Tibial nerve (tissue), 4 donors: Measurements from ENCODE around the gene CFI. TPM values are rescaled to one million over a fixed set of nuclear protein-coding genes. Genes with fewer than 3 reads are reported as not detected.

ENCODE experiments used
- DNase-seq, 2 donors: peaks; one replicate each; pipeline ENCODE4 v3.0.0-alpha.2; 2019; ENCODE audit warnings: low spot score in 2 of 2
- H3K27ac ChIP-seq, 4 donors: fragments of 200-600 bp; sonication (generic) in 3 of 4; one replicate each; pipeline ENCODE4 v1.5.1; 2017 to 2019; ENCODE audit warnings: mild to moderate bottlenecking in 1 of 4
- H3K27me3 ChIP-seq, 2 donors: fragments of 200-600 bp; sonication (generic) in 1 of 2; one replicate each; pipeline versions ENCODE4 v1.5.1 to v1.6.0; 2017 to 2019
- H3K36me3 ChIP-seq, 3 donors: fragments of 200-600 bp; sonication (generic); one replicate each; pipeline ENCODE4 v1.5.1; 2018 to 2019
- H3K4me1 ChIP-seq, 4 donors: fragments of 200-600 bp; sonication (generic) in 3 of 4; one replicate each; pipeline ENCODE4 v1.5.1; 2017 to 2019
- H3K4me3 ChIP-seq, 4 donors: fragments of 200-600 bp; sonication (generic) in 3 of 4; one replicate each; pipeline ENCODE4 v1.5.1; 2017 to 2019; ENCODE audit warnings: mild to moderate bottlenecking in 1 of 4, moderate library complexity in 1 of 4
- H3K9me3 ChIP-seq, 4 donors: fragments of 200-600 bp; sonication (generic) in 3 of 4; one replicate each; pipeline ENCODE4 v1.5.1; 2017 to 2019
- EP300 ChIP-seq, 2 donors: sonication (generic); formaldehyde crosslinking; IDR thresholded peaks; one replicate each; pipeline ENCODE4 v1.6.1; 2017; ENCODE audit warnings: antibody characterized with exemption in 2 of 2, mild to moderate bottlenecking in 1 of 2
- POLR2A ChIP-seq, 2 donors: fragments of 450-650 bp; IDR thresholded peaks; one replicate each; pipeline ENCODE4 v1.6.1; 2017; ENCODE audit warnings: antibody characterized with exemption in 2 of 2, mild to moderate bottlenecking in 2 of 2, moderate library complexity in 2 of 2
- WGBS, 2 donors: methylation state at CpG; one replicate each; pipeline ENCODE4 v1.1.5; 2018; 5-methylcytosine and 5-hydroxymethylcytosine counted together
- total RNA-seq, 4 donors: library from RNA; depleted of rRNA; stranded (reverse); fragments of >200 nt; gene quantifications; one replicate each; pipeline ENCODE4 v1.1.0, GENCODE V29; 2016
- TF ChIP-seq, protein P1 (sequence below), 5 experiments: fragments of 200-600 bp in 3 of 5; fragments of 450-650 bp in 2 of 5; sonication (generic) in 3 of 5; IDR thresholded peaks; one replicate each; pipeline ENCODE4 v1.5.1; 2016 to 2019; ENCODE audit warnings: antibody characterized with exemption in 5 of 5, mild to moderate bottlenecking in 3 of 5, moderate library complexity in 2 of 5

Gene CFI
- total RNA-seq, 4 donors from 2014 or later: 23.7 to 34.3 (median 26.6) TPM

- WGBS, 2 donors: 9 to 10% methylated on average over 11 of the region's 11 CpGs
- no peaks in the 10 kb centered on the region for H3K27me3 ChIP-seq
These were observed 98.0 kb downstream of the CFI start for GRCh38 chr4:109703664-109704361.

DNA sequence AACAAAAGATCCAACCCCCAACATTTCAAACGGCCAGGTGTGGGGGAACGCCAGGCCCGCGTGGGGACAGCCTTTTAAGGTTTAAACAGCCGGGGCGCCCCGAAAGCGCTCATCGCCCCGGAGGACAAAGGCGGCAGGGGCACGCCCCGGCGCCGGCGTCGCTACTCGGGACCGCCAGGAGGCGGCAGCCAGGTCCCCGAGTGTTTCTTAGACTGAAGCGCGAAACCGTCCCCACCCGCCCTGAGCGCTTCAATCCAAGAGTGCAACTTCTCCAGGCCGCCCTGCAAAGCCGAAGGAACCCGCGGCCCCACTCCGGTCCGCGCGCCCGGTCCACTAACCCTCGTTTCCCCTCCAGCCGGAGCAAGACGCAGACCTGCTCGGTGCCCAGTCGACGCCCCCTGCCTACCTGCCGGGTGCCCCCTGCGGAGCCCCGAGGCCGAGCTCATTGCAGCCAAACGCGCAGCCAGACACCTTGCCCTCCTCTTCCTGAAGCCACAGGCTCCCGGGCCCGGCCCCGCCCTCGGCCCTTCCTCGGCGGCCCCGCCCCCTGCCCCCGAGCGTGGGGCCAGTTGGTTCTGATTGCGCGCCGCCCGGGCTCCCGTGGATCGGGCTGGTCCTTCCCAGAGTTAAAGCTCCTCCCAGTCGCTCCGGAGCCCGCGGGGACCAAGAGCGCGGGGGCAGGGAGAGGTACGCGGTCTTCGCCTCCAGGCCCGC, 98.7 kb downstream of the CFI start, which contains the start of gene CASP6:
CASP6 (minus strand) TSS at position 496 of the 714 bp plus-strand sequence; CDS start at position 446, 50 bp downstream.
- H3K27ac ChIP-seq: peak within 1 kb of the TSS; percentile 67 to 90 (median 82)
- peaks cover 0 to 24% (median 5%) of the 10 kb centered on the region in 4 donors for H3K4me1 ChIP-seq
- TF ChIP-seq, protein P1, sequence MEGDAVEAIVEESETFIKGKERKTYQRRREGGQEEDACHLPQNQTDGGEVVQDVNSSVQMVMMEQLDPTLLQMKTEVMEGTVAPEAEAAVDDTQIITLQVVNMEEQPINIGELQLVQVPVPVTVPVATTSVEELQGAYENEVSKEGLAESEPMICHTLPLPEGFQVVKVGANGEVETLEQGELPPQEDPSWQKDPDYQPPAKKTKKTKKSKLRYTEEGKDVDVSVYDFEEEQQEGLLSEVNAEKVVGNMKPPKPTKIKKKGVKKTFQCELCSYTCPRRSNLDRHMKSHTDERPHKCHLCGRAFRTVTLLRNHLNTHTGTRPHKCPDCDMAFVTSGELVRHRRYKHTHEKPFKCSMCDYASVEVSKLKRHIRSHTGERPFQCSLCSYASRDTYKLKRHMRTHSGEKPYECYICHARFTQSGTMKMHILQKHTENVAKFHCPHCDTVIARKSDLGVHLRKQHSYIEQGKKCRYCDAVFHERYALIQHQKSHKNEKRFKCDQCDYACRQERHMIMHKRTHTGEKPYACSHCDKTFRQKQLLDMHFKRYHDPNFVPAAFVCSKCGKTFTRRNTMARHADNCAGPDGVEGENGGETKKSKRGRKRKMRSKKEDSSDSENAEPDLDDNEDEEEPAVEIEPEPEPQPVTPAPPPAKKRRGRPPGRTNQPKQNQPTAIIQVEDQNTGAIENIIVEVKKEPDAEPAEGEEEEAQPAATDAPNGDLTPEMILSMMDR (IDR thresholded peaks at IDR 0.05): peak; percentile 58 to 81 (median 70)
- TF ChIP-seq EP300 (IDR thresholded peaks at IDR 0.05) (peak in 1 of 2 donors; percentile 52), POLR2A (IDR thresholded peaks at IDR 0.05) (peak in 1 of 2 donors; percentile 47)
- WGBS, 2 donors: 0 to 1% methylated on average over 51 to 56 of the region's 72 CpGs
- H3K4me3 ChIP-seq: peak within 1 kb of the TSS; percentile 62 to 70 (median 67)
- no peaks in the 10 kb centered on the region for H3K27me3 ChIP-seq
- peak; percentile 71 to 78 for DNase-seq
- peaks cover 0 to under 1% (median 0%) of the 10 kb centered on the region in 3 donors for H3K36me3 ChIP-seq
- H3K9me3 ChIP-seq: no peaks in the 10 kb centered on the region

More at GRCh38 chr4:109703664-109704361, 98.0 kb downstream of the CFI start:
- TF ChIP-seq, protein P1 (IDR thresholded peaks at IDR 0.05): no peak
- H3K36me3 ChIP-seq: peaks cover 0 to 4% (median 0%) of the 10 kb centered on the region in 3 donors
- peak overlapping the region; percentile 43 to 90 (median 82) for H3K27ac ChIP-seq
- peak overlapping the region; percentile 62 to 70 (median 67) for H3K4me3 ChIP-seq
- H3K9me3 ChIP-seq: no peaks in the 10 kb centered on the region
- H3K4me1 ChIP-seq: peaks cover 0 to 24% (median 5%) of the 10 kb centered on the region in 4 donors
- no peak for DNase-seq

DNA sequence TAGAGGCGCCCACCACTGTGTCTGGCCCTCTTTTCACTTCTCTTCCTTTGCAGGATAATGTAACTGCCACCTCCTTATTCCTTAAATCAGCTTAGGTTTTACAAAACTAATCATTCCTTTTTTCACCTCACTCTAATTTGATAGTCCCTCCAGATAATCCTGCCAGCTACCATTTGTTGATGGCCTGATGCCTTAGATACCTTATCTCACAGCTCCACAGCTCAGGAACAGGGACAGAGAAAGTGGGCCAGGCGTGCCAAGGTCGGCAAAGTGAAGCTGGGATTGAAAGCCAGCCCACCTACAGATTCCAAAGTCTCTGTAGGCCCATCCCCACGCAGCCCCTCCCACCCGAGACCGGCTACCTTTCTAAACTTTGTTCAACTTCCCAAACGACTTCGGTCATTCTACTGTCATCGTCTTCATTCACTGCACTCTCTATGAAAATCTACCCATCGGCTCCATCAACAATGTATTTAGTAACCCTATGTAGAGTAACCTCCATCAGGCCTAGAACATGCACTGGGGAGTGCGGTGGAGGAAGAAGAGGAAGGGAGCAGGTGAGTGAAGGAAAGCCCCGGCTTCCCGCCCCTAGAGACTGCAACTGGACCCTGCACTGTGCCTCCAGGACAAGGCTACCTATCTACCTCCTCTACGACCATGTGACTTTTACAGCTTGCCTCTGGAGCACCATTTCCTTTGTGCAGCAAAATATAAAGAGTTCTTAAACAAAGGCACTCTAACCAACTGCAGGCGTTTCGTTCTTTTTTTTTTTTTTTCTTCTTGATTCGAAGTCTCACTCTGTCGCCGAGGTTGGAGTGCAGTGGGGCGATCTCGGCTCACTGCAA, 100.0 kb downstream of the CFI start:
- Histone ChIP-seq H3K27ac (peak overlapping the region in 3 of 4 donors; percentile 82 to 90 (median 83)), H3K27me3 (no peaks in the 10 kb centered on the region), H3K36me3 (peaks cover 0 to 13% (median 0%) of the 10 kb centered on the region in 3 donors), H3K4me3 (peak overlapping the region; percentile 62 to 70 (median 67)), H3K9me3 (no peaks in the 10 kb centered on the region), H3K4me1 (peaks cover 0 to 24% (median 5%) of the 10 kb centered on the region in 4 donors)
- 62 to 63% methylated on average over 21 of the region's 21 CpGs for WGBS, 2 donors
- DNase-seq: no peak
- TF ChIP-seq EP300 (IDR thresholded peaks at IDR 0.05) (no peak), POLR2A (IDR thresholded peaks at IDR 0.05) (no peak)
- TF ChIP-seq, protein P1 (IDR thresholded peaks at IDR 0.05): no peak

- 82 to 87% methylated on average over 8 of the region's 8 CpGs for WGBS, 2 donors
- DNase-seq: no peak
- Histone ChIP-seq H3K27ac (peak overlapping the region in 1 of 4 donors; percentile 17), H3K36me3 (peaks cover 0 to 33% (median 0%) of the 10 kb centered on the region in 3 donors), H3K4me3 (no peak overlapping the region), H3K4me1 (peaks cover 0 to 24% (median 5%) of the 10 kb centered on the region in 4 donors), H3K9me3 (no peaks in the 10 kb centered on the region), H3K27me3 (no peaks in the 10 kb centered on the region)
- TF ChIP-seq, protein P1 (IDR thresholded peaks at IDR 0.05): no peak
- TF ChIP-seq POLR2A (IDR thresholded peaks at IDR 0.05): no peak
- no peak for TF ChIP-seq EP300 (IDR thresholded peaks at IDR 0.05)
These were observed 102.1 kb downstream of the CFI start for GRCh38 chr4:109699553-109700225.
